Stimulated activated CD8-positive, alpha-beta memory T cell treated with anti-CD3 and anti-CD28 coated beads, Interleukin-2, amount 100 ng/mL, for 48 hours (primary cell): ENCODE measurements around the gene RNFT2.
"Not testable (repeated sequence)": the region's sequence is repeated elsewhere in the genome, so short reads cannot be mapped to it uniquely, and the experiment has no call there.

Source experiments
- DNase-seq, 2 donors: peaks; one replicate each; pipeline ENCODE4 v3.0.0-alpha.2; 2020; ENCODE audit warnings: low read depth in 2 of 2

The RNFT2 gene

GRCh38 chr12:116710370-116711150 lies 27.6 kb upstream of the RNFT2 start:
- no peak for DNase-seq

GRCh38 chr12:116712458-116713303 lies 25.4 kb upstream of the RNFT2 start:
- no peak for DNase-seq

GRCh38 chr12:116713527-116713926 lies 24.6 kb upstream of the RNFT2 start:
- DNase-seq = no peak

GRCh38 chr12:116714175-116714574 lies 23.9 kb upstream of the RNFT2 start:
- no peak for DNase-seq

- DNase-seq = no peak
Observed at GRCh38 chr12:116717466-116718437, 20.4 kb upstream of the RNFT2 start.

- DNase-seq = no peak
Observed at GRCh38 chr12:116718655-116719454, 19.3 kb upstream of the RNFT2 start.

GRCh38 chr12:116719731-116720528 lies 18.2 kb upstream of the RNFT2 start:
- DNase-seq = no peak

- DNase-seq = no peak
Observed at GRCh38 chr12:116722245-116722644, 15.9 kb upstream of the RNFT2 start.

GRCh38 chr12:116726694-116727093 lies 11.4 kb upstream of the RNFT2 start:
- DNase-seq = no peak

GRCh38 chr12:116727261-116727660 lies 10.9 kb upstream of the RNFT2 start:
- DNase-seq = no peak

- no peak for DNase-seq
Observed at GRCh38 chr12:116727891-116728290, 10.2 kb upstream of the RNFT2 start.

GRCh38 chr12:116731801-116732200 lies 6.3 kb upstream of the RNFT2 start:
- DNase-seq = no peak

- DNase-seq = no peak
Observed at GRCh38 chr12:116734156-116734768, 3.9 kb upstream of the RNFT2 start.

- DNase-seq = no peak
Observed at GRCh38 chr12:116735084-116735483, 3.0 kb upstream of the RNFT2 start.

- no peak for DNase-seq
Observed at GRCh38 chr12:116735951-116736599, 2.0 kb upstream of the RNFT2 start.

- peak; percentile 2 to 6 for DNase-seq
Observed at GRCh38 chr12:116736962-116737773, 947 bp upstream of the RNFT2 start.

- no peak for DNase-seq
Observed at GRCh38 chr12:116739381-116739887, 1.3 kb downstream of the RNFT2 start.

GRCh38 chr12:116742787-116743186 lies 4.7 kb downstream of the RNFT2 start:
- DNase-seq = not testable (repeated sequence)
